HepG2 (cell line): Measurements from ENCODE around the gene FPGS. TPM values are rescaled to one million over a fixed set of nuclear protein-coding genes. Genes with fewer than 3 reads are reported as not detected.
A peak's percentile ranks its signal among the peaks of the same experiment; 100 is the strongest.

ENCODE experiments used
- ATAC-seq: fragments of 200-7000 bp; cut with Tn5 transposase; 3 replicates; pipeline ENCODE4 v1.9.1; 2020; ENCODE audit warnings: mild to moderate bottlenecking, moderate library complexity
- BruUV-seq: library from RNA; stranded (reverse); fragments of 400-500 nt; replicated peaks from 2 replicates; lab custom pipeline; 2021; lab: Mats Ljungman, UMichigan
- CTCF ChIA-PET: fragments of 300-600 bp; formaldehyde crosslinking; extraction: SDS; loops from one replicate; lab custom pipeline; 2021; ENCODE audit warnings: low total read pairs, inconsistent platforms, low intra/inter-chr PET ratio; lab: Yijun Ruan, JAX
- POLR2A ChIA-PET: fragments of 350-600 bp; sonication (Branson Sonifier 250); formaldehyde crosslinking; loops from one replicate; lab custom pipeline; 2020; ENCODE audit warnings: antibody characterized with exemption, inconsistent platforms; lab: Yijun Ruan, JAX
- DNase-seq: peaks from one replicate; pipeline ENCODE4 v3.0.0-alpha.2; 2015; ENCODE audit warnings: low spot score
- FAIRE-seq: peaks from 3 replicates; lab custom pipeline; 2011; peaks lifted over from hg19 to GRCh38; lab: Jason Lieb, UNC
- H2AFZ ChIP-seq: one replicate; pipeline ENCODE4 v1.6.1; 2011; ENCODE audit warnings: low read length, inconsistent platforms
- H3K27ac ChIP-seq: fragments of 300-600 bp; 3 replicates; pipeline ENCODE4 v1.8.0; 2011; ENCODE audit warnings: mixed run types, mild to moderate bottlenecking, mixed read lengths, low read length, inconsistent platforms; ENCODE audit not compliant: insufficient read depth; ENCODE audit errors: extremely low read length
- H3K27me3 ChIP-seq, 2 experiments: fragments of 200-600 bp in 1 of 2; 2 replicates in 1 of 2; 3 replicates in 1 of 2; pipeline versions ENCODE4 v1.6.0 to v1.8.0; 2011; ENCODE audit warnings: low read length in 2 of 2, mild to moderate bottlenecking in 2 of 2, moderate library complexity in 2 of 2, inconsistent platforms in 1 of 2; ENCODE audit not compliant: insufficient read depth in 2 of 2, control insufficient read depth in 1 of 2
- H3K36me3 ChIP-seq, 2 experiments: fragments of 200-600 bp in 1 of 2; replicated peaks in 1 of 2; 2 replicates in 1 of 2; 3 replicates in 1 of 2; pipeline versions ENCODE4 v1.5.1 to v1.8.0; 2011; ENCODE audit warnings: low read length in 2 of 2, inconsistent platforms in 1 of 2; ENCODE audit not compliant: insufficient read depth in 2 of 2, control insufficient read depth in 1 of 2
- H3K4me1 ChIP-seq: 2 replicates; pipeline ENCODE4 v1.5.1; 2012; ENCODE audit warnings: low read length, inconsistent platforms; ENCODE audit not compliant: insufficient read depth
- H3K4me2 ChIP-seq: 2 replicates; pipeline ENCODE4 v1.6.0; 2011; ENCODE audit warnings: low read depth, low read length, inconsistent platforms
- H3K4me3 ChIP-seq, 3 experiments: fragments of 200-600 bp in 1 of 3; sonication (generic), shearing (Covaris generic) in 1 of 3; replicated peaks in 1 of 3; 2 replicates each; pipeline ENCODE4 v1.5.1; 2011 to 2016; ENCODE audit warnings: low read length in 3 of 3, inconsistent platforms in 2 of 3, low read depth in 2 of 3, mild to moderate bottlenecking in 2 of 3, control low read depth in 1 of 3, mixed read lengths in 1 of 3; ENCODE audit not compliant: insufficient read depth in 1 of 3
- H3K79me2 ChIP-seq: one replicate; pipeline ENCODE4 v1.6.1; 2011; ENCODE audit warnings: low read length, inconsistent platforms; ENCODE audit not compliant: insufficient read depth
- H3K9ac ChIP-seq: 2 replicates; pipeline ENCODE4 v1.6.0; 2011; ENCODE audit warnings: mild to moderate bottlenecking, low read depth, low read length, inconsistent platforms; ENCODE audit not compliant: insufficient read depth
- H3K9me3 ChIP-seq: 2 replicates; pipeline ENCODE4 v1.5.1; 2012; ENCODE audit warnings: mild to moderate bottlenecking, low read length
- H4K20me1 ChIP-seq: 2 replicates; pipeline ENCODE4 v1.6.0; 2011; ENCODE audit warnings: inconsistent platforms, mild to moderate bottlenecking, low read length, moderate library complexity; ENCODE audit not compliant: insufficient read depth
- BRCA1 ChIP-seq: sonication (generic); formaldehyde crosslinking; IDR thresholded peaks from 2 replicates; pipeline ENCODE4 v1.4.0; 2020; ENCODE audit warnings: missing genetic modification reagents
- ZBTB25 ChIP-seq: IDR thresholded peaks from 2 replicates; pipeline ENCODE4 v1.6.1; 2018; ENCODE audit warnings: missing genetic modification reagents
- ZKSCAN1 ChIP-seq: fragments of 150-350 bp; IDR thresholded peaks from 2 replicates; pipeline ENCODE4 v1.6.1; 2014; ENCODE audit warnings: low read length
- ZNF773 ChIP-seq: sonication (generic); formaldehyde crosslinking; IDR thresholded peaks from 2 replicates; pipeline ENCODE4 v1.4.0; 2020; ENCODE audit warnings: missing genetic modification reagents, borderline replicate concordance
- ZNF790 ChIP-seq: sonication (generic); formaldehyde crosslinking; IDR thresholded peaks from 2 replicates; pipeline ENCODE4 v1.8.0; 2022; ENCODE audit warnings: missing genetic modification reagents, mild to moderate bottlenecking, borderline replicate concordance
- ZNF800 ChIP-seq: sonication (generic); formaldehyde crosslinking; IDR thresholded peaks from 2 replicates; pipeline ENCODE4 v1.4.0; 2020; ENCODE audit warnings: missing genetic modification reagents
- WGBS: methylation state at CpG from one replicate; pipeline ENCODE4 v1.1.6; 2017; ENCODE audit warnings: low lambda C conversion rate; 5-methylcytosine and 5-hydroxymethylcytosine counted together
- in situ Hi-C: cut with HindIII; loops from 2 replicates; pipeline ENCODE4 v1.10.0; 2017; ENCODE audit warnings: low pct_unique_long_range_greater_than_20kb; ENCODE audit not compliant: extremely low pct_ligation_motif_present
- intact Hi-C: fragments of 100-400 bp; cut with micrococcal nuclease; formaldehyde crosslinking; loops from one replicate; pipeline ENCODE4 v1.10.0; 2022; ENCODE audit not compliant: unreplicated experiment
- polyA plus RNA-seq, 8 experiments: library from polyadenylated mRNA; depleted of rRNA in 3 of 8; stranded (reverse) in 7 of 8; unstranded in 1 of 8; fragments of >200 nt; fragmentation: Illumina TruSeq in 4 of 8; extraction: Trizol in 4 of 8; gene quantifications; 2 replicates each; pipeline versions ENCODE4 v1.2.1 to v1.2.3, GENCODE V29; 2011 to 2016; ENCODE audit warnings: low read depth in 4 of 8, missing spikeins in 1 of 8, mixed read lengths in 1 of 8; ENCODE audit not compliant: insufficient read depth in 1 of 8
- total RNA-seq, 5 experiments: library from RNA; depleted of rRNA; stranded (reverse); fragments of >200 nt; fragmentation: Illumina TruSeq; extraction: Trizol; gene quantifications; 2 replicates each; pipeline ENCODE4 v1.2.3, GENCODE V29; 2016; ENCODE audit warnings: low read depth in 1 of 5
- TF ChIP-seq, protein P1 (sequence below): sonication (generic); formaldehyde crosslinking; IDR thresholded peaks from 2 replicates; pipeline ENCODE4 v1.4.0; 2020; ENCODE audit warnings: mild to moderate bottlenecking, missing genetic modification reagents
- TF ChIP-seq, protein P2 (sequence below): sonication (generic); formaldehyde crosslinking; IDR thresholded peaks from 2 replicates; pipeline ENCODE4 v1.5.0; 2020; ENCODE audit warnings: mild to moderate bottlenecking, missing genetic modification reagents, borderline replicate concordance
- TF ChIP-seq, protein P3 (sequence below): sonication (generic); formaldehyde crosslinking; IDR thresholded peaks from 2 replicates; pipeline ENCODE4 v1.8.0; 2022; ENCODE audit warnings: mild to moderate bottlenecking, missing genetic modification reagents

The FPGS gene
- total and polyA plus RNA-seq, 2 of the 13 experiments (the other 11 are each of a cell fraction or from before 2014, with no cell fraction given), result 35.6 to 36.8 TPM

DNA sequence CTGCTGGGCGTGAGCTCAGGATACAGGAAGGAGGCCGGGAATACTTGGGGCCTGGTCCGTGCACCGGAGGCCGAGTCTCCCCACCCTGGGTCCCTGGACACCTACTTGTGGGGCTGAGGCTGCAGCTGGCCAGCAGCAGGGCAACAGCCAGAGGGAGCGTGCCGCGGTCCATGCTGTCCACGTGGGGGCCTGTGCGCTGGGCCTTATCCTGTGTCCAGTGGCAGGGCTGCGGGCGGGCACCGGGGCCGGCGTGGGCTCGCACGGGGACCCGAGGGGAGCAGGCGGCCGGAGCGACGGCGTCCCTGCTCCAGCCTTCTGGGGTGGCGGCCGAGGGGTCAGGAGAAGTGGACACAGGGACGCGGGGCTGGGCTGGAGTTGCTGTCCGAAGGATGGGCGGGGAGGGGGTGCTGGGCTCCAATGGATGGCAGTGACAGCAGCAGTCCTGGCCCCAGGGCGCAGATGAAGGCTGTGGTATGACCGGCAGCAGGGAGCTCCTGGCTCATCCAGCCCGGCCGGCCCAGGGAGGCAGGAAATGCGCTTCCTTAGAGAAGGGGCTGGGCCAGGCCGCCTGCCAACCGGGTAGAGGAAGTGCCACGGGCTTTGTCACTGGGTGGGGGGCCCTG lies 51.6 kb downstream of the FPGS start, which contains the start of gene ENG:
Gene ENG, minus strand, starts transcription at position 475 of the 623 bp plus-strand sequence. Its CDS starts 303 bp downstream, at position 172.
- Histone ChIP-seq H3K4me2 (no peak within 1 kb of the TSS; the same call in 1 of the 2 replicates), H3K4me1 (peaks cover 70% of the 10 kb centered on the region), H3K27ac (no peak within 1 kb of the TSS), H3K36me3 (no peaks in the 10 kb centered on the region), H3K4me3 (peak within 1 kb of the TSS in 2 of 3 experiments; percentile 8 to 9; a peak in 2 of 6 replicates), H3K9me3 (0 out of 2 replicates have a peak, but pooled peaks cover 3% of the 10 kb centered on the region), H3K9ac (no peak within 1 kb of the TSS), H4K20me1 (no peaks in the 10 kb centered on the region), H2AFZ (no peak within 1 kb of the TSS), H3K27me3 (0 out of 5 replicates have a peak, but pooled peaks cover 0 to 1% of the 10 kb centered on the region in 2 experiments), H3K79me2 (no peaks in the 10 kb centered on the region)
- no peak for FAIRE-seq
- CTCF ChIA-PET, result no interaction called here
- ATAC-seq, result peak; percentile 38
- POLR2A ChIA-PET, result no interaction called here
- DNase-seq, result no peak
- no TSS peak for BruUV-seq
- WGBS, result 87% methylated on average over 18 of the region's 37 CpGs
- in situ Hi-C loops, result no loop called here
- intact Hi-C loops, result no loop called here
- TF ChIP-seq BRCA1, result no peak
- TF ChIP-seq ZKSCAN1, result no peak
- TF ChIP-seq ZNF800, result no peak
- TF ChIP-seq, protein P1, sequence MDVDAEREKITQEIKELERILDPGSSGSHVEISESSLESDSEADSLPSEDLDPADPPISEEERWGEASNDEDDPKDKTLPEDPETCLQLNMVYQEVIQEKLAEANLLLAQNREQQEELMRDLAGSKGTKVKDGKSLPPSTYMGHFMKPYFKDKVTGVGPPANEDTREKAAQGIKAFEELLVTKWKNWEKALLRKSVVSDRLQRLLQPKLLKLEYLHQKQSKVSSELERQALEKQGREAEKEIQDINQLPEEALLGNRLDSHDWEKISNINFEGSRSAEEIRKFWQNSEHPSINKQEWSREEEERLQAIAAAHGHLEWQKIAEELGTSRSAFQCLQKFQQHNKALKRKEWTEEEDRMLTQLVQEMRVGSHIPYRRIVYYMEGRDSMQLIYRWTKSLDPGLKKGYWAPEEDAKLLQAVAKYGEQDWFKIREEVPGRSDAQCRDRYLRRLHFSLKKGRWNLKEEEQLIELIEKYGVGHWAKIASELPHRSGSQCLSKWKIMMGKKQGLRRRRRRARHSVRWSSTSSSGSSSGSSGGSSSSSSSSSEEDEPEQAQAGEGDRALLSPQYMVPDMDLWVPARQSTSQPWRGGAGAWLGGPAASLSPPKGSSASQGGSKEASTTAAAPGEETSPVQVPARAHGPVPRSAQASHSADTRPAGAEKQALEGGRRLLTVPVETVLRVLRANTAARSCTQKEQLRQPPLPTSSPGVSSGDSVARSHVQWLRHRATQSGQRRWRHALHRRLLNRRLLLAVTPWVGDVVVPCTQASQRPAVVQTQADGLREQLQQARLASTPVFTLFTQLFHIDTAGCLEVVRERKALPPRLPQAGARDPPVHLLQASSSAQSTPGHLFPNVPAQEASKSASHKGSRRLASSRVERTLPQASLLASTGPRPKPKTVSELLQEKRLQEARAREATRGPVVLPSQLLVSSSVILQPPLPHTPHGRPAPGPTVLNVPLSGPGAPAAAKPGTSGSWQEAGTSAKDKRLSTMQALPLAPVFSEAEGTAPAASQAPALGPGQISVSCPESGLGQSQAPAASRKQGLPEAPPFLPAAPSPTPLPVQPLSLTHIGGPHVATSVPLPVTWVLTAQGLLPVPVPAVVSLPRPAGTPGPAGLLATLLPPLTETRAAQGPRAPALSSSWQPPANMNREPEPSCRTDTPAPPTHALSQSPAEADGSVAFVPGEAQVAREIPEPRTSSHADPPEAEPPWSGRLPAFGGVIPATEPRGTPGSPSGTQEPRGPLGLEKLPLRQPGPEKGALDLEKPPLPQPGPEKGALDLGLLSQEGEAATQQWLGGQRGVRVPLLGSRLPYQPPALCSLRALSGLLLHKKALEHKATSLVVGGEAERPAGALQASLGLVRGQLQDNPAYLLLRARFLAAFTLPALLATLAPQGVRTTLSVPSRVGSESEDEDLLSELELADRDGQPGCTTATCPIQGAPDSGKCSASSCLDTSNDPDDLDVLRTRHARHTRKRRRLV, result no peak
- TF ChIP-seq, protein P2, sequence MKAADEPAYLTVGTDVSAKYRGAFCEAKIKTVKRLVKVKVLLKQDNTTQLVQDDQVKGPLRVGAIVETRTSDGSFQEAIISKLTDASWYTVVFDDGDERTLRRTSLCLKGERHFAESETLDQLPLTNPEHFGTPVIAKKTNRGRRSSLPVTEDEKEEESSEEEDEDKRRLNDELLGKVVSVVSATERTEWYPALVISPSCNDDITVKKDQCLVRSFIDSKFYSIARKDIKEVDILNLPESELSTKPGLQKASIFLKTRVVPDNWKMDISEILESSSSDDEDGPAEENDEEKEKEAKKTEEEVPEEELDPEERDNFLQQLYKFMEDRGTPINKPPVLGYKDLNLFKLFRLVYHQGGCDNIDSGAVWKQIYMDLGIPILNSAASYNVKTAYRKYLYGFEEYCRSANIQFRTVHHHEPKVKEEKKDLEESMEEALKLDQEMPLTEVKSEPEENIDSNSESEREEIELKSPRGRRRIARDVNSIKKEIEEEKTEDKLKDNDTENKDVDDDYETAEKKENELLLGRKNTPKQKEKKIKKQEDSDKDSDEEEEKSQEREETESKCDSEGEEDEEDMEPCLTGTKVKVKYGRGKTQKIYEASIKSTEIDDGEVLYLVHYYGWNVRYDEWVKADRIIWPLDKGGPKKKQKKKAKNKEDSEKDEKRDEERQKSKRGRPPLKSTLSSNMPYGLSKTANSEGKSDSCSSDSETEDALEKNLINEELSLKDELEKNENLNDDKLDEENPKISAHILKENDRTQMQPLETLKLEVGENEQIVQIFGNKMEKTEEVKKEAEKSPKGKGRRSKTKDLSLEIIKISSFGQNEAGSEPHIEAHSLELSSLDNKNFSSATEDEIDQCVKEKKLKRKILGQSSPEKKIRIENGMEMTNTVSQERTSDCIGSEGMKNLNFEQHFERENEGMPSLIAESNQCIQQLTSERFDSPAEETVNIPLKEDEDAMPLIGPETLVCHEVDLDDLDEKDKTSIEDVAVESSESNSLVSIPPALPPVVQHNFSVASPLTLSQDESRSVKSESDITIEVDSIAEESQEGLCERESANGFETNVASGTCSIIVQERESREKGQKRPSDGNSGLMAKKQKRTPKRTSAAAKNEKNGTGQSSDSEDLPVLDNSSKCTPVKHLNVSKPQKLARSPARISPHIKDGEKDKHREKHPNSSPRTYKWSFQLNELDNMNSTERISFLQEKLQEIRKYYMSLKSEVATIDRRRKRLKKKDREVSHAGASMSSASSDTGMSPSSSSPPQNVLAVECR, result no peak
- TF ChIP-seq, protein P3, sequence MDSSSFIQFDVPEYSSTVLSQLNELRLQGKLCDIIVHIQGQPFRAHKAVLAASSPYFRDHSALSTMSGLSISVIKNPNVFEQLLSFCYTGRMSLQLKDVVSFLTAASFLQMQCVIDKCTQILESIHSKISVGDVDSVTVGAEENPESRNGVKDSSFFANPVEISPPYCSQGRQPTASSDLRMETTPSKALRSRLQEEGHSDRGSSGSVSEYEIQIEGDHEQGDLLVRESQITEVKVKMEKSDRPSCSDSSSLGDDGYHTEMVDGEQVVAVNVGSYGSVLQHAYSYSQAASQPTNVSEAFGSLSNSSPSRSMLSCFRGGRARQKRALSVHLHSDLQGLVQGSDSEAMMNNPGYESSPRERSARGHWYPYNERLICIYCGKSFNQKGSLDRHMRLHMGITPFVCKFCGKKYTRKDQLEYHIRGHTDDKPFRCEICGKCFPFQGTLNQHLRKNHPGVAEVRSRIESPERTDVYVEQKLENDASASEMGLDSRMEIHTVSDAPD (CRISPR knock-in tag), result no peak
- TF ChIP-seq ZNF773 (CRISPR knock-in tag), result no peak
- TF ChIP-seq ZNF790 (CRISPR knock-in tag), result no peak
- TF ChIP-seq ZBTB25, result no peak
